ENCODE data around the gene ST8SIA5. TPM values are rescaled to one million over a fixed set of nuclear protein-coding genes. Genes with fewer than 3 reads are reported as not detected.

The ST8SIA5 gene
- total RNA-seq, 1 experiment from 2014 or later, result 0.54 TPM

DNA sequence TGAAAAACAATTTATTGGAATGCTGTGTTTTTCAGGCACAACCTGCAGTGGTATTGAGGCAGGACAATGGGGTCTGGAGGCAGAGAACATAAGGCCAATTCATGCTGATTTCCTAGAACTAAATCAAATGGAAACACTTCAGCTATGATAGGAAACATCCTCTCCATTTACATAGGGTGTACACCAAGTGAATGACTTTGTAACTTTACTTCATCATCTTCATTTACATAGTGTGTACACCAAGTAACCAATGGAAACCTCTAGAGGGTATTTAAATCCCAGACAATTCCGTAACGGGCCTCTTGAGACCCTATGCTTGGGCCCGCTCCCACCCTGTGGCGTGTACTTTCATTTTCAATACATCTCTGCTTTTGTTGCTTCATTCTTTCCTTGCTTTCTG, 32.2 kb upstream of the ST8SIA5 start (continued):
- TF ChIP-seq, protein P1, sequence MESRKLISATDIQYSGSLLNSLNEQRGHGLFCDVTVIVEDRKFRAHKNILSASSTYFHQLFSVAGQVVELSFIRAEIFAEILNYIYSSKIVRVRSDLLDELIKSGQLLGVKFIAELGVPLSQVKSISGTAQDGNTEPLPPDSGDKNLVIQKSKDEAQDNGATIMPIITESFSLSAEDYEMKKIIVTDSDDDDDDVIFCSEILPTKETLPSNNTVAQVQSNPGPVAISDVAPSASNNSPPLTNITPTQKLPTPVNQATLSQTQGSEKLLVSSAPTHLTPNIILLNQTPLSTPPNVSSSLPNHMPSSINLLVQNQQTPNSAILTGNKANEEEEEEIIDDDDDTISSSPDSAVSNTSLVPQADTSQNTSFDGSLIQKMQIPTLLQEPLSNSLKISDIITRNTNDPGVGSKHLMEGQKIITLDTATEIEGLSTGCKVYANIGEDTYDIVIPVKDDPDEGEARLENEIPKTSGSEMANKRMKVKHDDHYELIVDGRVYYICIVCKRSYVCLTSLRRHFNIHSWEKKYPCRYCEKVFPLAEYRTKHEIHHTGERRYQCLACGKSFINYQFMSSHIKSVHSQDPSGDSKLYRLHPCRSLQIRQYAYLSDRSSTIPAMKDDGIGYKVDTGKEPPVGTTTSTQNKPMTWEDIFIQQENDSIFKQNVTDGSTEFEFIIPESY (IDR thresholded peaks at IDR 0.05; ENCODE audit: extremely low read depth, insufficient replicate concordance, low read length), result no peak
- TF ChIP-seq POLR2A (IDR thresholded peaks at IDR 0.05; ENCODE audit: borderline replicate concordance, extremely low read depth, insufficient read depth, insufficient read length) (no peak), ZFX (IDR thresholded peaks at IDR 0.05) (no peak), TCF7L2 (IDR thresholded peaks at IDR 0.05; ENCODE audit: borderline replicate concordance, extremely low read depth, insufficient read depth, insufficient read length) (no peak), CBX3 (IDR thresholded peaks at IDR 0.05; ENCODE audit: low read depth) (no peak)
- TF ChIP-seq, protein P2, sequence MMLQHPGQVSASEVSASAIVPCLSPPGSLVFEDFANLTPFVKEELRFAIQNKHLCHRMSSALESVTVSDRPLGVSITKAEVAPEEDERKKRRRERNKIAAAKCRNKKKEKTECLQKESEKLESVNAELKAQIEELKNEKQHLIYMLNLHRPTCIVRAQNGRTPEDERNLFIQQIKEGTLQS (IDR thresholded peaks at IDR 0.05), result no peak

DNA sequence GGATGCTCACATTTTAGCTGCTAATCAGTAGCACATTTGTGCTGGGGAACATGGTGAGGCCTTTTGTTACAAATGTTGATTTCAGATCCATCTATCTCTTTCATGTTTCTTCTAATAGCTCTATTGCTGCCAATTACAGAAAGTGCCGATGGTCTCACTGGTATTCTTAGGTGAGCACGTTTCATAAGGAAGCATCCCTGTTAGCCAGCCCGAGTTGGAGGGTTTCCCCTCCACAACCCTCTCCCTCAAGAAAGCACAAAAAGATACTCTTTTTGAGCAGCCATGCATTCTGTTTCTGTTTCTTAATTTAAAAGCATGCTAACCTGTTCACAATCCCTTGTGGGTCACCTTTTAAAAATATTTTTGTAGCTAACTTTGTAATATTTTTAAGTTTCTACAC, 30.8 kb upstream of the ST8SIA5 start:
- no TSS peak for BruUV-seq (replicated peaks)
- Histone ChIP-seq H3K79me2 (ENCODE audit: insufficient read depth, low read length) (no peaks in the 10 kb centered on the region), H3K9me2 (ENCODE audit: insufficient read depth) (no peaks in the 10 kb centered on the region), H3K4me2 (ENCODE audit: low read length) (no peak overlapping the region), H3K9ac (ENCODE audit: low read length) (no peak overlapping the region), H3K36me3 (ENCODE audit: control insufficient read depth in 1 of 2, insufficient read depth in 2 of 2, low read length in 2 of 2) (no peaks in the 10 kb centered on the region), H2AFZ (ENCODE audit: low read depth, low read length, poor library complexity, severe bottlenecking) (no peak overlapping the region), H3K27me3 (ENCODE audit: insufficient read depth, low read length) (no peaks in the 10 kb centered on the region), H4K20me1 (ENCODE audit: insufficient read depth) (no peaks in the 10 kb centered on the region), H3K4me3 (replicated peaks in 1 of 2; ENCODE audit: low read depth in 1 of 2, low read length in 2 of 2) (no peak overlapping the region), H3K9me3 (ENCODE audit: control insufficient read depth in 1 of 2, insufficient read depth in 1 of 2, low read depth in 1 of 2, low read length in 2 of 2) (no peaks in the 10 kb centered on the region), H3K4me1 (ENCODE audit: control insufficient read depth in 1 of 2, insufficient read depth in 2 of 2, low read length in 2 of 2) (no peaks in the 10 kb centered on the region), H3K27ac (ENCODE audit: low read depth, low read length) (no peak overlapping the region)
- RAD21 ChIA-PET (ENCODE audit: low non-redundant PET in 1 of 2, low total read pairs in 2 of 2, uncharacterized antibody in 2 of 2, unreplicated experiment in 2 of 2), result no interaction called here
- intact Hi-C loops (cut with micrococcal nuclease), result no loop called here
- TF ChIP-seq JUND (IDR thresholded peaks at IDR 0.05), result no peak
- TF ChIP-seq POLR2AphosphoS5 (IDR thresholded peaks at IDR 0.05; ENCODE audit: low read depth, low read length), result no peak
- DNase-seq (ENCODE audit: low read depth, low spot score) (no peak), ATAC-seq (no peak)
- CTCF ChIA-PET, result interaction anchor here (0.5 kb wide), 1 partner anchor 54 kb away, joined by 3 read pairs; no protein-coding TSS in a partner anchor
- POLR2A ChIA-PET, result no interaction called here

Data from HCT116 (cell line).